Activated CD4-positive, alpha-beta T cell treated with anti-CD3 and anti-CD28 coated beads for 48 hours (primary cell): ENCODE measurements around the gene TBC1D19.

Source experiments
- DNase-seq: peaks from one replicate; pipeline ENCODE4 v3.0.0-alpha.2; 2020

TBC1D19 gene

GRCh38 chr4:26741491-26741871, 157.6 kb downstream of the TBC1D19 start:
- no peak for DNase-seq

GRCh38 chr4:26746802-26747213, 162.9 kb downstream of the TBC1D19 start:
- DNase-seq, result peak; percentile 62

DNA sequence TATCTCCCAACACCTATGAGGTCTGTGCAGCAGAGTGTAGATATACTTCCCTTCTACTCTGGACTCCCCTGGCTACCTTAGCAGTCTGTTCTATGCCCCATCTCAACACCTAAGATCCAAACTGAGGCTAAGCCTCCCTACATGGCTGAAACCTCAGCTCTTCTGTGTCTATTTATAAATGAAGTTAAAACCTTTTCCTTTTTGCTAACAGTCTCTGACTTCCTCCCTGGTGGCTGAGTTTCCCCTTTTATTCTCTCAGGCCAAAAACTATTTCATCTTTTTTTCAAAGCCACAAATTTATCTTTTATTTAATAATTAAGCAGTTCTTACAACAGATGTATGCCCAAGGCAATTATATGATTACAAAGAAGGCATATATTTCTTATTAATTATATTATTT, 164.9 kb downstream of the TBC1D19 start:
- no peak for DNase-seq

DNA sequence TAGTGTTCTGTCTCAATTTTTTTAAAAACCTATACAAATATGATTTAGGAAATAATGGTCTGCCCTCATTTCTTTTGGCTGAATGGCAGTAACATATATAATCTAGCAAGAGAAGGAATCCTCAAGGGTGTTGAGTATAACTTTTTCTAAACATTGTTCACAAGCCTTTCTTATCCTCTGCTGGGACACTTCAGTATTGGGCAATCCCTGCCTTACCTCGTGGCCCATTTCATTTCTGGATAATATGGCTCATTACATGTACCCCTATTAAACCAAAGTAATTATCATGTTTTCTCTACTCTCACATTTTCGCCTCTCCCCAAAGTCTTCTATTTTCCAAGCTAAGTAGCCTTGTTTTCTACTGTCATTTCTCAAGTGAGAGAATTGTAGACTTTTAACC, 166.0 kb downstream of the TBC1D19 start:
- DNase-seq, result no peak

GRCh38 chr4:26751004-26751403, 167.1 kb downstream of the TBC1D19 start:
- no peak for DNase-seq

DNA sequence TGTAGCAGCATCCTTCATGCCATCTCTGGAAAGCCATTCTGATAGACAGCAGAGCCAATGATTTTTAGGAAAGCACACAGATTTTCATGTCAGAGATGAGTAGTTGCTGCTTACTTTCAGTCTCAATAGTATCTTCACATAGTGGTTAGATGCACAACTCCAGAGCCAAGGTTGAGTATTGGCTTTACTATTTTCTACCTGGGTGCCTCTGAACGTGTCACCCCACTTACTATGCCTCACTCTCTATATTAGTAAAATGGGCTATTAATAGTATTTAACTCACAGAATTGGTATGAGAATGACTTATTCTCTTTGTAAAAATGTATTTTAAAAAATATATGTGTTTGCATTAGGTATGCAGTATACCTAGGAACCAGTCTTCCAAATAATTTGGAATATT, 168.0 kb downstream of the TBC1D19 start:
- no peak for DNase-seq

GRCh38 chr4:26753187-26753586, 169.3 kb downstream of the TBC1D19 start:
- no peak for DNase-seq

- no peak for DNase-seq
Observed at GRCh38 chr4:26753617-26754016, 169.7 kb downstream of the TBC1D19 start.

- DNase-seq, result no peak
Observed at GRCh38 chr4:26757751-26758150, 173.9 kb downstream of the TBC1D19 start.

GRCh38 chr4:26758899-26759298, 175.0 kb downstream of the TBC1D19 start:
- DNase-seq, result no peak

GRCh38 chr4:26762650-26763049, 178.8 kb downstream of the TBC1D19 start:
- no peak for DNase-seq

DNA sequence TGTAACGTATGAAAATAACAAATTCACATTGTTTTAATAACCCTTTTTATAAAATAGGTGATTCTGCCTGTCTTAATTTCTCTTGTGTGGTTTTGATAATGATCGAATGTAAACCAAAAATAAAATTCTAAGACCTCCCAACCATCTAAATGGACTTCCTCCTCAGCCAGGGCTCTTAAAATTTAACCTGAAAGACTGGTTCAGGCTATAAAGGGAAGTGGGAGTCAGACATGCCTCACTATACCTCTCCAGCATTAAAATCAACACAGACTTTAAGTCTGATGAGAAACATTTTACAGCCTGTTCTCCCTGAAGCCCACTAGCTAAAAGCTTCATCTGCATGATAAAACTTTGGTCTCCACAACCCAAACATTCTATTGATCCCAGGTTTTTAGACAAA, 179.2 kb downstream of the TBC1D19 start:
- no peak for DNase-seq

- no peak for DNase-seq
Observed at GRCh38 chr4:26763648-26764047, 179.8 kb downstream of the TBC1D19 start.

DNA sequence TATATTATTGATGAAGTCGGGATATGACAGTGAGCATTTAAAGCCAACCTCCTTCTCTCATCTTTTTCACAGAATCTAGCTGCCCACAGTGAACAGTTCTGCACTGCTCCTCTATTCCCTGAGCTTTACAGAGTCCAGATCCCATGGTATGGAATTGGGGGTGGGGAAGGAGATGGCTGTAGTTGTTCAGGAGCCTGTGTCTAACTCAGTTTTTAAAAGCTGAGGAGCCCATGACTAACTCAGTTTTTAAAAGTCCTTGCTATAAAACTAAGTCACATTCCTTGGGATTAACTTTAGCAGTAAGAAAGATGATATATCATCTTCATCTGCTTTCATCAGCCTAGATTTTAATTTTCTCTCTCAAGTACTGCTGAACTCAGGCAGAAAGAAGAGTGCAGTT, 180.3 kb downstream of the TBC1D19 start:
- no peak for DNase-seq

DNA sequence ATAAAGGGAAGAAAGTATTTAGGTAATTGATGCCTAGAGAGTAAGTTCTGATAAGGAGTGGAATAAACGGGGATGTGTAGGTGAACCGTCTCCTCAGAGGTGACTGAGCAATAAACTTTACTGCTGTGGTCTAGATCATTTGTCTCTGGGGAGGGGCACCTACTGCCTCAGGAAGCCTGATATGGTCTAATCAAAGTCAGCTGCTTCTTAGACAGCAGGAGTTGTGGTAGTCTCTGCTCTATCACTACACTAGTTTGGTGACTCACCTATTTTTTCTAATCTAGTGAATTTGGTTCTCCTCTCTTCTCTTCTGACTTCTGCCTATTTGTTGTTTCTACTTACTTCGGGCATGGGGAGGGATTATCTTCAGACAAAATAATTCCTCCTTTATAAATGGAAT, 181.6 kb downstream of the TBC1D19 start:
- no peak for DNase-seq

GRCh38 chr4:26766141-26766540, 182.3 kb downstream of the TBC1D19 start:
- no peak for DNase-seq

DNA sequence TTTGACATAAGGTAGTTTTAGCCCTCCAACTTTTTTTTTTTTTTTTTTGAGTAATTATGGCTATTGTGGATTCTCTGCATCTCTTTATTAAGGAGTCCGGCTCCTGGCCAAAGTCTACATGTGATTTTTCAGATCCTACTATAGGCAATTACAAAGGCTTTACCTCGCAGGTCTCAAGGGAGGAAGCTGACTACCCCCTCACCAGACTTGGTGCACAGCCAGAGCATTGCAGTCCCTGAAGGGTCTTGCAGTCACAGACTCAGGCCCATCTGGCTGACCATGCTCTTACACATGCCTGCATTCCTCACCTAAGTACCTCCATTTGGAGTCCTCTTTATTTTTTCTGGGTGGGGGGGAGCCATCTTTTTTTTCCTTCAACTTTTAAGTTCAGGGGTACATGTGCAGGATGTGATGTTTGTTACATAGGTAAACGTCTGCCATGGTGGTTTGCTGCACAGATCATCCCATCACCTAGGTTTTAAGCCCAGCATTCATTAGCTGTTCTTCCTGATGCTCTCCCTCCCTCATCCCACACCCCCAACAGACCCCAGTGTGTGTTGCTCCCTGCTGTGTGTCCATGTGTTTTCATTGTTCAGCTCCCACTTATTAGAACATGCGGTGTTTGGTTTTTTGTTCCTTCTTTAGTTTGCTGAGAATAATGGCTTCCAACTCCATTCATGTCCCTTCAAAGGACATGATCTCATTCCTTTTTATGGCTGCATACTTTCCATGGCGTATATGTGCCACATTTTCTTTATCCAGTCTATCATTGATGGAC, 188.4 kb downstream of the TBC1D19 start:
- DNase-seq, result no peak

- DNase-seq, result no peak
Observed at GRCh38 chr4:26779224-26779623, 195.3 kb downstream of the TBC1D19 start.

DNA sequence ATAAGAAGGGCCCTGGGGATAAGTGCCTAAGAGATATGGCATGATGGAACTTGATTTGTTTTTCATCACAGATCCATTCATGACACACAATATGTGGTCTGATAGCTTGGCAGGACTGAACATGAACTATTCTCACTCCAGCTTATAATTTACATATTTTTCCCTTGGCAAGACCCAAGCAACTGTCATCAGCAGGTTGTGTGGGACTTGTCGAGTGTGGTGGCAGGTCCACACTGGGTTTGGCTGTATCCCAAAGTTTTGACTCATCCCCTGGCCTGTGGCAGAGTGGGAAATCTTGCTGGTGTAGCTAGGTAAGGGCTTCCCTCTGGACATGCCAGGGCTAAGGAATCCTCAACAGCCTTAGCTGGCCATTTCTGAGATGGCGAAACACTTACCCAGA, 195.8 kb downstream of the TBC1D19 start:
- DNase-seq, result no peak

DNA sequence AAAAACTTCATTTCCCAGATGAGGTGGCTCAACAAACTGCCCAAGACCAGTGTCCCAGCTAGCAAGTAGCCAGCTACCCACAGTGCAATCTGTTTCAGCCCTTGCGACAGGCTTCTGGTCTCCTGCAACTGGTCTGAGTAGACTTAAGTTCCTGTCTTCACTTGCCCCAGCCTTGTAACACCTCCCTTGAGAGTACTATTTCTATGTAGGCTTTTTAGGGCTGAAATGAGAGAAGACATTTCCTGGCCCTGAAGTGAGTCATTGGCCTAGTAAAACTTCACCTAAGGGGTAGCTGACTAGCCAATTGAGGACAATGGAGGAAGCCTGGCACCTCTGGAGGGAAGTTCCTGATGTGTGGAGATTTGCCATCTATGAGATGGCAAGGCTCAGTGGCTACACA, 196.7 kb downstream of the TBC1D19 start:
- DNase-seq, result no peak

DNA sequence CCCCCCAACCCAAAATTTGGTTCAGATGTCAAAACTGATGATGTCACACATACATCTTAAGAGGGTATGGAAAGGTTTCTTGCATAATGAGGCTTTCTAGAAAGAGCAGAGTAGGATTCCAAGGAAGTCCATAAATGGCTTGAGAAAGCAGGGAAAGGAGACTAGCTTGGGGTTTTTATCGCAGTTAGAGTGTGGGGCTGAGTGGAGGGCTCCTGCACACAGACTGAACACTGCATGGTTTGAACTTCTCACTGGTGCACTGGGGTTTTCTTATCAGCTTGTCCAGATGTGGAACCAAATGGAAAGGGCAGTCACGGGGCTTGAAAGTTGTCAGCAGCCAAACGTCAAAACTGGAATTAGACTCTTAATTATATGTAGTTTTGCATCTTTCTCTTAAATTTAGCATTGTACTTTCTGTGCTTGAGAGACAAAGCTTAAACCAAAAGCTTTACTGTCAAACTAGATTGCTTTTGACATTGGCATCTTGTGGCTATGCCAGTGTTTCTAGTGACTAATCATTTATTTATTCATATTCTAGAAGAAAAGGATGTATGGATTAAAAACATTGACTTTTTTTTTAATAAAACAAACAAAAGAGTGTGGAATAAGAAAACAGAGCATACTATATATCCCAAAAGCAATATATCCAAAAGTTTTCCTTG, 198.4 kb downstream of the TBC1D19 start:
- no peak for DNase-seq

GRCh38 chr4:26782830-26783202, 198.9 kb downstream of the TBC1D19 start:
- no peak for DNase-seq

DNA sequence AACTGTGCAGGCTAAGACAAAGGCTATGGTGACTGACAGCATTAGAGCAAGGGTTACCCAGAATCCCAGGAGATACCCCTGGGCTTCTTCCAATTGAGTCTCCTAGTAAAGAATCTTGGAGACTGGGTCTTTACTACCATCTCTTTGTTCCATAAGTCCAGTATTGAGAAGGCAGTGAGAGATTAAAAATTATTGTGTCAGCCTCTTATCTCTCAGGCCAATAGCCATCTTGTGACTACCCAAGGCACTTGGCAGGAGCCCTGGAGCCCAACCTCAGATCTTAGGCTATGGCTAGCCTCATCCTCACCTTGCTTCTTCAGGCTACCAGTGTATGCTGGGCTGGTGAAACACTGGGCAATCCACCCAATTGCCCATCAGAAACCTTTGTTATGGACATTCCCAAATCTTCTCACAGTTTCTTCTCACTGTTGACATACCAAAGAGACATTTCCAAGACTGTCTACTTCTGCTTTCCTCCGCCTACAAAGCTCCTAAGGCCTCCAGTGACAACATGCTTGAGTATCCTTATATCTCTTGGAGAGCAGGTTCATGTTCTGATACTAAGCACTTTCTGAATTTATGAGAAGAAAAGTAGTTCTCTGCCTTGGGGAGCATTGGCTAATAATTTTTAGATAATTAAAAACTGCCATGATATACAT, 200.5 kb downstream of the TBC1D19 start:
- DNase-seq, result no peak

DNA sequence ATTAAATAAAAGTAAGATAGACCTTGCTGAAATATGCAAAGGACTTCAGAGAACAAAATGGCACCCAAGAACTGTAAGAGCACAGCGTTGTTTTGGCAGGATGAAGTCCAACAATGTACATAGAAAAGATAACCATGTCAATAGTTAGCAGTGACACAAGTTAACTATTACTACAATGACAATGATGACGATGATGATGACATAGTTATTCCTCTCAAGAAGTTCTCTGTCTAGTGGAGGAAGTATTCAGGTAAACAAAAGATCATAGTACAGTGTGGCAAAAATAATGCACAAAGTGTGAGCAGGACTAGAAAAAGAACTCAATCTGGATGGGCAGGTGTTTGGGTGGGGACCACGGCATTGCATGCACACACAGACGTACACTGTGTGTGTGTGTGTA, 201.4 kb downstream of the TBC1D19 start:
- DNase-seq, result no peak
